ENCODE data around the gene DUT.
"Not testable (repeated sequence)": the region's sequence is repeated elsewhere in the genome, so short reads cannot be mapped to it uniquely, and the experiment has no call there.

DUT gene

GRCh38 chr15:48330855-48331795 lies at the start of gene DUT:
TSS of gene DUT (plus strand) at chr15:48331429. CDS start at chr15:48331516, 87 bp downstream.
- DNase-seq (ENCODE audit: low read depth in 2 of 2) = peak; percentile 66 to 72

GRCh38 chr15:48281674-48282073 lies 49.6 kb upstream of the DUT start:
- no peak for DNase-seq (ENCODE audit: low read depth in 2 of 2)

- DNase-seq (ENCODE audit: low read depth in 2 of 2) = no peak
These were observed 49.0 kb upstream of the DUT start for GRCh38 chr15:48282216-48282615.

GRCh38 chr15:48283396-48284145 lies 47.7 kb upstream of the DUT start:
- DNase-seq (ENCODE audit: low read depth in 2 of 2) = no peak

GRCh38 chr15:48285329-48286214 lies 45.7 kb upstream of the DUT start:
- DNase-seq (ENCODE audit: low read depth in 2 of 2) = peak in 1 of 2 experiments; percentile 15

- DNase-seq (ENCODE audit: low read depth in 2 of 2) = no peak
These were observed 41.6 kb upstream of the DUT start for GRCh38 chr15:48289628-48290027.

- no peak for DNase-seq (ENCODE audit: low read depth in 2 of 2)
These were observed 38.8 kb upstream of the DUT start for GRCh38 chr15:48292458-48292857.

- DNase-seq (ENCODE audit: low read depth in 2 of 2) = no peak
These were observed 33.6 kb upstream of the DUT start for GRCh38 chr15:48297668-48298067.

GRCh38 chr15:48298914-48299313 lies 32.3 kb upstream of the DUT start:
- no peak for DNase-seq (ENCODE audit: low read depth in 2 of 2)

GRCh38 chr15:48300038-48300437 lies 31.2 kb upstream of the DUT start:
- no peak for DNase-seq (ENCODE audit: low read depth in 2 of 2)

- no peak for DNase-seq (ENCODE audit: low read depth in 2 of 2)
These were observed 26.8 kb upstream of the DUT start for GRCh38 chr15:48304398-48304797.

- no peak for DNase-seq (ENCODE audit: low read depth in 2 of 2)
These were observed 24.6 kb upstream of the DUT start for GRCh38 chr15:48306639-48307038.

GRCh38 chr15:48307586-48307985 lies 23.6 kb upstream of the DUT start:
- DNase-seq (ENCODE audit: low read depth in 2 of 2) = no peak

GRCh38 chr15:48309740-48310139 lies 21.5 kb upstream of the DUT start:
- DNase-seq (ENCODE audit: low read depth in 2 of 2) = no peak

GRCh38 chr15:48313216-48313615 lies 18.0 kb upstream of the DUT start:
- DNase-seq (ENCODE audit: low read depth in 2 of 2) = no peak

GRCh38 chr15:48315041-48315440 lies 16.2 kb upstream of the DUT start:
- DNase-seq (ENCODE audit: low read depth in 2 of 2) = no peak

GRCh38 chr15:48317221-48317620 lies 14.0 kb upstream of the DUT start:
- DNase-seq (ENCODE audit: low read depth in 2 of 2) = no peak

GRCh38 chr15:48318131-48318530 lies 13.1 kb upstream of the DUT start:
- DNase-seq (ENCODE audit: low read depth in 2 of 2) = no peak

- no peak for DNase-seq (ENCODE audit: low read depth in 2 of 2)
These were observed 7.9 kb upstream of the DUT start for GRCh38 chr15:48323294-48323693.

GRCh38 chr15:48324949-48325348 lies 6.3 kb upstream of the DUT start:
- DNase-seq (ENCODE audit: low read depth in 2 of 2) = no peak

GRCh38 chr15:48325400-48325799 lies 5.8 kb upstream of the DUT start:
- no peak for DNase-seq (ENCODE audit: low read depth in 2 of 2)

- DNase-seq (ENCODE audit: low read depth in 2 of 2) = not testable (repeated sequence)
These were observed 5.0 kb upstream of the DUT start for GRCh38 chr15:48326180-48326579.

Measured in stimulated activated CD4-positive, alpha-beta T cell treated with anti-CD3 and anti-CD28 coated beads, Interleukin-12 subunit alpha, Interleukin-12 subunit beta, amount 100 ng/mL, for 24 hours (primary cell).